HepG2 (cell line): Measurements from ENCODE around the gene CTSA. TPM values are rescaled to one million over a fixed set of nuclear protein-coding genes. Genes with fewer than 3 reads are reported as not detected.

Experiments
- CCAR2 ChIP-seq: fragments of 200-400 bp; formaldehyde crosslinking; optimal IDR thresholded peaks from 2 replicates; pipeline ENCODE3; 2018; ENCODE audit warnings: low read depth, mild to moderate bottlenecking, low read length, moderate library complexity
- HNRNPLL ChIP-seq: fragments of 200-400 bp; formaldehyde crosslinking; IDR thresholded peaks from 2 replicates; pipeline ENCODE4 v1.6.1; 2017; ENCODE audit warnings: mild to moderate bottlenecking, low read depth, low read length; ENCODE audit not compliant: poor library complexity, severe bottlenecking
- JUNB ChIP-seq: sonication (generic); formaldehyde crosslinking; IDR thresholded peaks from 2 replicates; pipeline ENCODE4 v1.8.0; 2022; ENCODE audit warnings: missing genetic modification reagents, mild to moderate bottlenecking, borderline replicate concordance
- POLR2AphosphoS2 ChIP-seq: IDR thresholded peaks from 2 replicates; pipeline ENCODE4 v1.6.1; 2011; ENCODE audit warnings: low read depth, low read length, improper control_type of control experiment
- PRDM10 ChIP-seq: sonication (generic); formaldehyde crosslinking; IDR thresholded peaks from 2 replicates; pipeline ENCODE4 v1.4.0; 2020; ENCODE audit warnings: low read depth, missing genetic modification reagents
- RAD51 ChIP-seq: fragments of 450-650 bp; IDR thresholded peaks from 2 replicates; pipeline ENCODE4 v1.6.1; 2016; ENCODE audit warnings: borderline replicate concordance
- TFAP4 ChIP-seq: sonication (generic); IDR thresholded peaks from 2 replicates; pipeline ENCODE4 v1.6.1; 2016; ENCODE audit warnings: low read depth, borderline replicate concordance
- TOPORS ChIP-seq: sonication (generic); formaldehyde crosslinking; IDR thresholded peaks from 2 replicates; pipeline ENCODE4 v1.8.0; 2023; ENCODE audit warnings: mild to moderate bottlenecking, missing genetic modification reagents
- ZBTB49 ChIP-seq: sonication (generic); formaldehyde crosslinking; IDR thresholded peaks from 2 replicates; pipeline ENCODE4 v1.4.0; 2020; ENCODE audit warnings: missing genetic modification reagents, borderline replicate concordance
- ZFX ChIP-seq: sonication (generic); formaldehyde crosslinking; IDR thresholded peaks from 2 replicates; pipeline ENCODE4 v1.4.0; 2020; ENCODE audit warnings: mild to moderate bottlenecking, low read depth, missing genetic modification reagents, moderate library complexity
- ZNF12 ChIP-seq: sonication (generic); formaldehyde crosslinking; IDR thresholded peaks from 2 replicates; pipeline ENCODE4 v1.5.0; 2020; ENCODE audit warnings: missing genetic modification reagents
- ZNF143 ChIP-seq: sonication (generic); formaldehyde crosslinking; IDR thresholded peaks from 2 replicates; pipeline ENCODE4 v1.4.0; 2020; ENCODE audit warnings: missing genetic modification reagents
- ZNF264 ChIP-seq: sonication (generic); formaldehyde crosslinking; IDR thresholded peaks from 2 replicates; pipeline ENCODE4 v1.4.0; 2020; ENCODE audit warnings: missing genetic modification reagents
- ZNF543 ChIP-seq: sonication (generic); formaldehyde crosslinking; IDR thresholded peaks from 2 replicates; pipeline ENCODE4 v1.4.0; 2020; ENCODE audit warnings: mild to moderate bottlenecking, missing genetic modification reagents
- ZNF616 ChIP-seq: sonication (generic); formaldehyde crosslinking; IDR thresholded peaks from 2 replicates; pipeline ENCODE4 v1.5.0; 2020; ENCODE audit warnings: low read depth, mild to moderate bottlenecking, missing genetic modification reagents
- ZNF660 ChIP-seq: sonication (generic); formaldehyde crosslinking; IDR thresholded peaks from 2 replicates; pipeline ENCODE4 v1.5.1; 2020; ENCODE audit warnings: mild to moderate bottlenecking, low read depth, missing genetic modification reagents, borderline replicate concordance
- ZNF737 ChIP-seq: sonication (generic); formaldehyde crosslinking; IDR thresholded peaks from 2 replicates; pipeline ENCODE4 v1.5.0; 2020; ENCODE audit warnings: missing genetic modification reagents, mild to moderate bottlenecking, borderline replicate concordance
- polyA plus RNA-seq, 8 experiments: library from polyadenylated mRNA; depleted of rRNA in 3 of 8; stranded (reverse) in 7 of 8; unstranded in 1 of 8; fragments of >200 nt; fragmentation: Illumina TruSeq in 4 of 8; extraction: Trizol in 4 of 8; gene quantifications; 2 replicates each; pipeline versions ENCODE4 v1.2.1 to v1.2.3, GENCODE V29; 2011 to 2016; ENCODE audit warnings: low read depth in 4 of 8, missing spikeins in 1 of 8, mixed read lengths in 1 of 8; ENCODE audit not compliant: insufficient read depth in 1 of 8
- total RNA-seq, 5 experiments: library from RNA; depleted of rRNA; stranded (reverse); fragments of >200 nt; fragmentation: Illumina TruSeq; extraction: Trizol; gene quantifications; 2 replicates each; pipeline ENCODE4 v1.2.3, GENCODE V29; 2016; ENCODE audit warnings: low read depth in 1 of 5
- TF ChIP-seq, protein P1 (sequence below): sonication (generic); formaldehyde crosslinking; conservative IDR thresholded peaks from 2 replicates; pipeline ENCODE4 v1.8.0; 2022; ENCODE audit warnings: missing genetic modification reagents
- TF ChIP-seq, protein P2 (sequence below): sonication (generic); formaldehyde crosslinking; IDR thresholded peaks from 2 replicates; pipeline ENCODE4 v1.5.0; 2020; ENCODE audit warnings: missing genetic modification reagents

CTSA gene
- total and polyA plus RNA-seq, 2 of the 13 experiments (the other 11 are each of a cell fraction or from before 2014, with no cell fraction given), result 202 to 231 TPM

DNA sequence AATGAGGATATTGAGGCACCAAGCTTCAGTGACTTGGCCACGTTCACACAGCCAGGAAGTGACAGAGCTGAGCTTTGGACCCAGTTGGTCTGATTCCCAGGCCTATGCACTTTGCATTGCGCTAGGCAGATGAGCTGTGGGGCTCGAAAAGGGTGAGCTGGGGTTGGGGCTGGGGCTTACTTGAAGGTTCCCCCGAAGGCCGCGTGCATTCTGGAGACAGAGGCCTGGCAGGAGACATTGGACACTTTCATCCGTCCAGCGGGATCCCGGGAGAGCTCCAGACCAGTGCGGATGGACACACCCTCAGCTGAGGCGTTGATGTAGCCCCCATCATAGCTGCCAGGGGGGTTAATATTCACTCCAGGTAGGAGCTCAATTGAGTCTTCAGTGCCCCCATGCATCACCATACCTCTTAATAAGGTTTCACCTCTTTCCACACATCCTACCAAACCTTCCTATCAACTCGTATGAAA lies 18.2 kb downstream of the CTSA start (continued):
- no peak for TF ChIP-seq PRDM10 (CRISPR knock-in tag)
- TF ChIP-seq TOPORS (CRISPR knock-in tag), result no peak
- TF ChIP-seq ZNF660 (CRISPR knock-in tag), result no peak
- TF ChIP-seq POLR2AphosphoS2, result no peak
- no peak for TF ChIP-seq ZNF737 (CRISPR knock-in tag)
- TF ChIP-seq ZFX, result peak; percentile 81
- TF ChIP-seq TFAP4, result no peak
- no peak for TF ChIP-seq ZNF12 (CRISPR knock-in tag)
- TF ChIP-seq, protein P1, sequence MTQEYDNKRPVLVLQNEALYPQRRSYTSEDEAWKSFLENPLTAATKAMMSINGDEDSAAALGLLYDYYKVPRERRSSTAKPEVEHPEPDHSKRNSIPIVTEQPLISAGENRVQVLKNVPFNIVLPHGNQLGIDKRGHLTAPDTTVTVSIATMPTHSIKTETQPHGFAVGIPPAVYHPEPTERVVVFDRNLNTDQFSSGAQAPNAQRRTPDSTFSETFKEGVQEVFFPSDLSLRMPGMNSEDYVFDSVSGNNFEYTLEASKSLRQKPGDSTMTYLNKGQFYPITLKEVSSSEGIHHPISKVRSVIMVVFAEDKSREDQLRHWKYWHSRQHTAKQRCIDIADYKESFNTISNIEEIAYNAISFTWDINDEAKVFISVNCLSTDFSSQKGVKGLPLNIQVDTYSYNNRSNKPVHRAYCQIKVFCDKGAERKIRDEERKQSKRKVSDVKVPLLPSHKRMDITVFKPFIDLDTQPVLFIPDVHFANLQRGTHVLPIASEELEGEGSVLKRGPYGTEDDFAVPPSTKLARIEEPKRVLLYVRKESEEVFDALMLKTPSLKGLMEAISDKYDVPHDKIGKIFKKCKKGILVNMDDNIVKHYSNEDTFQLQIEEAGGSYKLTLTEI (CRISPR knock-in tag), result no peak
- no peak for TF ChIP-seq JUNB (CRISPR knock-in tag)
- TF ChIP-seq, protein P2, sequence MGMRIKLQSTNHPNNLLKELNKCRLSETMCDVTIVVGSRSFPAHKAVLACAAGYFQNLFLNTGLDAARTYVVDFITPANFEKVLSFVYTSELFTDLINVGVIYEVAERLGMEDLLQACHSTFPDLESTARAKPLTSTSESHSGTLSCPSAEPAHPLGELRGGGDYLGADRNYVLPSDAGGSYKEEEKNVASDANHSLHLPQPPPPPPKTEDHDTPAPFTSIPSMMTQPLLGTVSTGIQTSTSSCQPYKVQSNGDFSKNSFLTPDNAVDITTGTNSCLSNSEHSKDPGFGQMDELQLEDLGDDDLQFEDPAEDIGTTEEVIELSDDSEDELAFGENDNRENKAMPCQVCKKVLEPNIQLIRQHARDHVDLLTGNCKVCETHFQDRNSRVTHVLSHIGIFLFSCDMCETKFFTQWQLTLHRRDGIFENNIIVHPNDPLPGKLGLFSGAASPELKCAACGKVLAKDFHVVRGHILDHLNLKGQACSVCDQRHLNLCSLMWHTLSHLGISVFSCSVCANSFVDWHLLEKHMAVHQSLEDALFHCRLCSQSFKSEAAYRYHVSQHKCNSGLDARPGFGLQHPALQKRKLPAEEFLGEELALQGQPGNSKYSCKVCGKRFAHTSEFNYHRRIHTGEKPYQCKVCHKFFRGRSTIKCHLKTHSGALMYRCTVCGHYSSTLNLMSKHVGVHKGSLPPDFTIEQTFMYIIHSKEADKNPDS (CRISPR knock-in tag), result no peak
- no peak for TF ChIP-seq ZBTB49 (CRISPR knock-in tag)
- no peak; the same call in 1 of the 2 replicates for TF ChIP-seq ZNF143 (CRISPR knock-in tag)
- TF ChIP-seq HNRNPLL, result no peak
- no peak for TF ChIP-seq CCAR2
- TF ChIP-seq ZNF264, result peak; percentile 27; the same call in 1 of the 2 replicates
- no peak for TF ChIP-seq ZNF616 (CRISPR knock-in tag)
- TF ChIP-seq RAD51, result no peak
- TF ChIP-seq ZNF543 (CRISPR knock-in tag), result 0 out of 2 replicates have a peak, but pooled peaks have one; percentile 16
